ENCODE results near the gene VAMP8. TPM values are rescaled to one million over a fixed set of nuclear protein-coding genes. Genes with fewer than 3 reads are reported as not detected.
"Not testable (repeated sequence)": the region's sequence is repeated elsewhere in the genome, so short reads cannot be mapped to it uniquely, and the experiment has no call there.

The VAMP8 gene
- total RNA-seq, 1 experiment from 2014 or later: 52.0 TPM

DNA sequence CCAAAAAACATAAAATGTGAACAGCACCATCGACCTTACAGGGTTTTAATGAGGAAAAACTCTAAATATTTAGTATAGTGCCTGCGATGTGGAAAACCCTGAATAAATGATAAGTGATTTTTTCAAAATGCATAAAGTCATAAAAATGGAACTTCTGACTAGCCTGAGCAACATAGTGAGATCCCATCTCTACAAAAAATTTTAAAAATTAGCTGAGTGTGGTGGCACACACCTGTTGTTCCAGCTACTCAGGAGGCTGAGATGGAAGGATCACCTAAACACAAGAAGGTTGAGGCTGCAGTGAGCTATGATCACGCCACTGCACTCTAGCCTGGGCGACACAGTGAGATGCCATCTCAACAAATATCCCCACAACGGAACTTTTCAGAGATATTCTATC, 20.3 kb upstream of the VAMP8 start:
- Mint-ChIP-seq H3K27ac (no peak overlapping the region), H3K27me3 (ENCODE audit: low read depth) (no peaks in the 10 kb centered on the region), H3K36me3 (peaks cover 25% of the 10 kb centered on the region), H3K4me1 (peaks cover 6% of the 10 kb centered on the region), H3K4me3 (no peak overlapping the region), H3K9me3 (no peaks in the 10 kb centered on the region)
- POLR2A ChIA-PET: no interaction called here
- no peak for DNase-seq (ENCODE audit: low spot score)
- CTCF ChIA-PET: no interaction called here
- ATAC-seq: no peak
- TF ChIP-seq IRF2 (CRISPR knock-in tag; IDR thresholded peaks at IDR 0.05; ENCODE audit: borderline replicate concordance, low read depth) (no peak), ZNF671 (CRISPR knock-in tag; IDR thresholded peaks at IDR 0.05) (no peak), TP53 (CRISPR knock-in tag; IDR thresholded peaks at IDR 0.05) (no peak), ZNF232 (CRISPR knock-in tag; IDR thresholded peaks at IDR 0.05) (no peak)
- TF ChIP-seq, protein P1, sequence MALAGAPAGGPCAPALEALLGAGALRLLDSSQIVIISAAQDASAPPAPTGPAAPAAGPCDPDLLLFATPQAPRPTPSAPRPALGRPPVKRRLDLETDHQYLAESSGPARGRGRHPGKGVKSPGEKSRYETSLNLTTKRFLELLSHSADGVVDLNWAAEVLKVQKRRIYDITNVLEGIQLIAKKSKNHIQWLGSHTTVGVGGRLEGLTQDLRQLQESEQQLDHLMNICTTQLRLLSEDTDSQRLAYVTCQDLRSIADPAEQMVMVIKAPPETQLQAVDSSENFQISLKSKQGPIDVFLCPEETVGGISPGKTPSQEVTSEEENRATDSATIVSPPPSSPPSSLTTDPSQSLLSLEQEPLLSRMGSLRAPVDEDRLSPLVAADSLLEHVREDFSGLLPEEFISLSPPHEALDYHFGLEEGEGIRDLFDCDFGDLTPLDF (CRISPR knock-in tag; IDR thresholded peaks at IDR 0.05): no peak
- TF ChIP-seq, protein P2, sequence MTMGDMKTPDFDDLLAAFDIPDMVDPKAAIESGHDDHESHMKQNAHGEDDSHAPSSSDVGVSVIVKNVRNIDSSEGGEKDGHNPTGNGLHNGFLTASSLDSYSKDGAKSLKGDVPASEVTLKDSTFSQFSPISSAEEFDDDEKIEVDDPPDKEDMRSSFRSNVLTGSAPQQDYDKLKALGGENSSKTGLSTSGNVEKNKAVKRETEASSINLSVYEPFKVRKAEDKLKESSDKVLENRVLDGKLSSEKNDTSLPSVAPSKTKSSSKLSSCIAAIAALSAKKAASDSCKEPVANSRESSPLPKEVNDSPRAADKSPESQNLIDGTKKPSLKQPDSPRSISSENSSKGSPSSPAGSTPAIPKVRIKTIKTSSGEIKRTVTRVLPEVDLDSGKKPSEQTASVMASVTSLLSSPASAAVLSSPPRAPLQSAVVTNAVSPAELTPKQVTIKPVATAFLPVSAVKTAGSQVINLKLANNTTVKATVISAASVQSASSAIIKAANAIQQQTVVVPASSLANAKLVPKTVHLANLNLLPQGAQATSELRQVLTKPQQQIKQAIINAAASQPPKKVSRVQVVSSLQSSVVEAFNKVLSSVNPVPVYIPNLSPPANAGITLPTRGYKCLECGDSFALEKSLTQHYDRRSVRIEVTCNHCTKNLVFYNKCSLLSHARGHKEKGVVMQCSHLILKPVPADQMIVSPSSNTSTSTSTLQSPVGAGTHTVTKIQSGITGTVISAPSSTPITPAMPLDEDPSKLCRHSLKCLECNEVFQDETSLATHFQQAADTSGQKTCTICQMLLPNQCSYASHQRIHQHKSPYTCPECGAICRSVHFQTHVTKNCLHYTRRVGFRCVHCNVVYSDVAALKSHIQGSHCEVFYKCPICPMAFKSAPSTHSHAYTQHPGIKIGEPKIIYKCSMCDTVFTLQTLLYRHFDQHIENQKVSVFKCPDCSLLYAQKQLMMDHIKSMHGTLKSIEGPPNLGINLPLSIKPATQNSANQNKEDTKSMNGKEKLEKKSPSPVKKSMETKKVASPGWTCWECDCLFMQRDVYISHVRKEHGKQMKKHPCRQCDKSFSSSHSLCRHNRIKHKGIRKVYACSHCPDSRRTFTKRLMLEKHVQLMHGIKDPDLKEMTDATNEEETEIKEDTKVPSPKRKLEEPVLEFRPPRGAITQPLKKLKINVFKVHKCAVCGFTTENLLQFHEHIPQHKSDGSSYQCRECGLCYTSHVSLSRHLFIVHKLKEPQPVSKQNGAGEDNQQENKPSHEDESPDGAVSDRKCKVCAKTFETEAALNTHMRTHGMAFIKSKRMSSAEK (CRISPR knock-in tag; IDR thresholded peaks at IDR 0.05; ENCODE audit: borderline replicate concordance): no peak
- TF ChIP-seq, protein P3, sequence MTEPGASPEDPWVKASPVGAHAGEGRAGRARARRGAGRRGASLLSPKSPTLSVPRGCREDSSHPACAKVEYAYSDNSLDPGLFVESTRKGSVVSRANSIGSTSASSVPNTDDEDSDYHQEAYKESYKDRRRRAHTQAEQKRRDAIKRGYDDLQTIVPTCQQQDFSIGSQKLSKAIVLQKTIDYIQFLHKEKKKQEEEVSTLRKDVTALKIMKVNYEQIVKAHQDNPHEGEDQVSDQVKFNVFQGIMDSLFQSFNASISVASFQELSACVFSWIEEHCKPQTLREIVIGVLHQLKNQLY (CRISPR knock-in tag; IDR thresholded peaks at IDR 0.05): no peak

DNA sequence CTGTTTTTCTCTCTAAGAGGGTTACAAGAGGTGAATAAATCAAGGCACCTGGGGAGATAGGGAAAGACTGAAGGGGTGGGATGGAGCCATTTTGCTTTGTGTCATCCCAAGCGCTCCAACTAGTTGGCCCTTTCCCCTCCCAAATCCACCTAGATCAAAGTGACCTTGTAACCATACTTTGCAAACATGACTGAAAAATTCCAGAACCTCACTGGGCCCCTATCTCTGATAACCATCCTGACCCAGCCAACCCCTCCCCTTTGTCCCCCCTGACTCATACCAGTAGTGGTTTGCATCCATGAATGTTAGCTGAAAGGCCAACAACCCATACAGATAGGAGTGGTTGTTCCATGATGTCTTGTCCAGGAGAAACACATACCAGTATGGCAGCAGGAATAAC, 19.2 kb upstream of the VAMP8 start:
- peaks cover 6% of the 10 kb centered on the region for H3K4me1 Mint-ChIP-seq
- no peaks in the 10 kb centered on the region for H3K27me3 Mint-ChIP-seq (ENCODE audit: low read depth)
- DNase-seq (ENCODE audit: low spot score): no peak
- H3K9me3 Mint-ChIP-seq: no peaks in the 10 kb centered on the region
- H3K4me3 Mint-ChIP-seq: no peak overlapping the region
- TF ChIP-seq ZNF423 (CRISPR knock-in tag; IDR thresholded peaks at IDR 0.05): no peak
- TF ChIP-seq, protein P4, sequence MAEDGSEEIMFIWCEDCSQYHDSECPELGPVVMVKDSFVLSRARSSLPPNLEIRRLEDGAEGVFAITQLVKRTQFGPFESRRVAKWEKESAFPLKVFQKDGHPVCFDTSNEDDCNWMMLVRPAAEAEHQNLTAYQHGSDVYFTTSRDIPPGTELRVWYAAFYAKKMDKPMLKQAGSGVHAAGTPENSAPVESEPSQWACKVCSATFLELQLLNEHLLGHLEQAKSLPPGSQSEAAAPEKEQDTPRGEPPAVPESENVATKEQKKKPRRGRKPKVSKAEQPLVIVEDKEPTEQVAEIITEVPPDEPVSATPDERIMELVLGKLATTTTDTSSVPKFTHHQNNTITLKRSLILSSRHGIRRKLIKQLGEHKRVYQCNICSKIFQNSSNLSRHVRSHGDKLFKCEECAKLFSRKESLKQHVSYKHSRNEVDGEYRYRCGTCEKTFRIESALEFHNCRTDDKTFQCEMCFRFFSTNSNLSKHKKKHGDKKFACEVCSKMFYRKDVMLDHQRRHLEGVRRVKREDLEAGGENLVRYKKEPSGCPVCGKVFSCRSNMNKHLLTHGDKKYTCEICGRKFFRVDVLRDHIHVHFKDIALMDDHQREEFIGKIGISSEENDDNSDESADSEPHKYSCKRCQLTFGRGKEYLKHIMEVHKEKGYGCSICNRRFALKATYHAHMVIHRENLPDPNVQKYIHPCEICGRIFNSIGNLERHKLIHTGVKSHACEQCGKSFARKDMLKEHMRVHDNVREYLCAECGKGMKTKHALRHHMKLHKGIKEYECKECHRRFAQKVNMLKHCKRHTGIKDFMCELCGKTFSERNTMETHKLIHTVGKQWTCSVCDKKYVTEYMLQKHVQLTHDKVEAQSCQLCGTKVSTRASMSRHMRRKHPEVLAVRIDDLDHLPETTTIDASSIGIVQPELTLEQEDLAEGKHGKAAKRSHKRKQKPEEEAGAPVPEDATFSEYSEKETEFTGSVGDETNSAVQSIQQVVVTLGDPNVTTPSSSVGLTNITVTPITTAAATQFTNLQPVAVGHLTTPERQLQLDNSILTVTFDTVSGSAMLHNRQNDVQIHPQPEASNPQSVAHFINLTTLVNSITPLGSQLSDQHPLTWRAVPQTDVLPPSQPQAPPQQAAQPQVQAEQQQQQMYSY (CRISPR knock-in tag; IDR thresholded peaks at IDR 0.05): no peak
- TF ChIP-seq MXD4 (CRISPR knock-in tag; IDR thresholded peaks at IDR 0.05; ENCODE audit: borderline replicate concordance): no peak
- TF ChIP-seq GABPB1 (CRISPR knock-in tag; IDR thresholded peaks at IDR 0.05): peak; percentile 12; the same call in 1 of the 2 replicates
- TF ChIP-seq, protein P5, sequence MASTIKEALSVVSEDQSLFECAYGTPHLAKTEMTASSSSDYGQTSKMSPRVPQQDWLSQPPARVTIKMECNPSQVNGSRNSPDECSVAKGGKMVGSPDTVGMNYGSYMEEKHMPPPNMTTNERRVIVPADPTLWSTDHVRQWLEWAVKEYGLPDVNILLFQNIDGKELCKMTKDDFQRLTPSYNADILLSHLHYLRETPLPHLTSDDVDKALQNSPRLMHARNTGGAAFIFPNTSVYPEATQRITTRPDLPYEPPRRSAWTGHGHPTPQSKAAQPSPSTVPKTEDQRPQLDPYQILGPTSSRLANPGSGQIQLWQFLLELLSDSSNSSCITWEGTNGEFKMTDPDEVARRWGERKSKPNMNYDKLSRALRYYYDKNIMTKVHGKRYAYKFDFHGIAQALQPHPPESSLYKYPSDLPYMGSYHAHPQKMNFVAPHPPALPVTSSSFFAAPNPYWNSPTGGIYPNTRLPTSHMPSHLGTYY (CRISPR knock-in tag; IDR thresholded peaks at IDR 0.05): no peak
- TF ChIP-seq, protein P2 (CRISPR knock-in tag; IDR thresholded peaks at IDR 0.05; ENCODE audit: borderline replicate concordance): no peak
- TF ChIP-seq, protein P6, sequence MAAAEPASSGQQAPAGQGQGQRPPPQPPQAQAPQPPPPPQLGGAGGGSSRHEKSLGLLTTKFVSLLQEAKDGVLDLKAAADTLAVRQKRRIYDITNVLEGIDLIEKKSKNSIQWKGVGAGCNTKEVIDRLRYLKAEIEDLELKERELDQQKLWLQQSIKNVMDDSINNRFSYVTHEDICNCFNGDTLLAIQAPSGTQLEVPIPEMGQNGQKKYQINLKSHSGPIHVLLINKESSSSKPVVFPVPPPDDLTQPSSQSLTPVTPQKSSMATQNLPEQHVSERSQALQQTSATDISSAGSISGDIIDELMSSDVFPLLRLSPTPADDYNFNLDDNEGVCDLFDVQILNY (CRISPR knock-in tag; IDR thresholded peaks at IDR 0.05): no peak
- ChIA-PET POLR2A (no interaction called here), CTCF (no interaction called here)
- no peak for ATAC-seq
- peaks cover 21% of the 10 kb centered on the region for H3K36me3 Mint-ChIP-seq
- H3K27ac Mint-ChIP-seq: no peak overlapping the region

DNA sequence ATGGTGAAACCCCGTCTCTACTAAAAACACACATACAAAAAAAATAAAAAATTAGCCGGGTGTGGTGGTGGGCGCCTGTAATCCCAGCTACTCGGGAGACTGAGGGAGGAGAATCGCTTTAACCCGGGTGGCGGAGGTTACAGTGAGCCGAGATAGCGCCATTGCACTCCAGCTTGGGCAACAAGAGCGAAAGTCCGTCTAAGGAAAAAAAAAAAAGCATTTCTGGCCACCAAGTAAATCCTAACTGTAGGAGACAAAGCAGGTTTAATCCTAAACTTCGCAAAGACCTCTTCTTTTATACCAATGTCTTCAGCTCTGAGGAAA, 17.0 kb upstream of the VAMP8 start:
- Mint-ChIP-seq H3K27ac (peak overlapping the region; percentile 89), H3K4me3 (peak overlapping the region; percentile 94)
- DNase-seq (ENCODE audit: low spot score); H3K27me3 Mint-ChIP-seq (ENCODE audit: low read depth); H3K4me1 Mint-ChIP-seq; H3K9me3 Mint-ChIP-seq; ATAC-seq; H3K36me3 Mint-ChIP-seq: not testable (repeated sequence)
- POLR2A ChIA-PET: interaction anchor here (0.5 to 4.1 kb wide), 9 partner anchors 8 to 162 kb away, joined by 3 to 19 read pairs (median 4); partner anchors contain the start of genes C2orf68 and MAT2A
- CTCF ChIA-PET: interaction anchor here (0.9 to 2.6 kb wide), 5 partner anchors 9 to 374 kb away, joined by 5 to 26 read pairs (median 5); partner anchors contain the start of genes RNF181 and SH2D6
